A549 (cell line): ENCODE data around the gene SPACA6. TPM values are rescaled to one million over a fixed set of nuclear protein-coding genes. Genes with fewer than 3 reads are reported as not detected.

Experiments
- ATAC-seq, 2 experiments: fragments of 200-7000 bp in 1 of 2; fragments of >200 bp in 1 of 2; cut with Nextera tagmentation in 1 of 2; cut with Tn5 transposase in 1 of 2; 3 replicates each; pipeline versions ENCODE4 v1.8.0 to v1.9.1; 2018 to 2020; ENCODE audit warnings: mild to moderate bottlenecking in 1 of 2, moderate library complexity in 1 of 2
- CTCF ChIA-PET: fragments of 300-600 bp; sonication (Branson Sonifier 250); formaldehyde crosslinking; extraction: SDS; loops from one replicate; lab custom pipeline; 2021; ENCODE audit warnings: antibody characterized with exemption, inconsistent platforms; lab: Yijun Ruan, JAX
- POLR2A ChIA-PET: fragments of 350-600 bp; formaldehyde crosslinking; extraction: SDS; loops from one replicate; lab custom pipeline; 2021; ENCODE audit warnings: antibody characterized with exemption, inconsistent platforms; lab: Yijun Ruan, JAX
- DNase-seq, 2 experiments: peaks; one replicate each; pipeline versions ENCODE4 v3.0.0 to v3.0.0-alpha.2; 2011 to 2016; ENCODE audit warnings: low read depth in 1 of 2, low spot score in 1 of 2
- FAIRE-seq: peaks from 2 replicates; lab custom pipeline; 2011; peaks lifted over from hg19 to GRCh38; lab: Jason Lieb, UNC
- H3K27ac ChIP-seq, 2 experiments: fragments of >200 bp; sonication (Bioruptor Twin); formaldehyde crosslinking; 3 replicates each; pipeline ENCODE4 v1.5.1; 2016 to 2017
- H3K4me1 ChIP-seq: fragments of >200 bp; sonication (Bioruptor Twin); formaldehyde crosslinking; 3 replicates; pipeline ENCODE4 v1.6.1; 2016
- H3K4me2 ChIP-seq: fragments of >200 bp; sonication (Bioruptor Twin); formaldehyde crosslinking; 3 replicates; pipeline ENCODE4 v1.6.1; 2016
- H3K4me3 ChIP-seq: fragments of >200 bp; sonication (Bioruptor Twin); formaldehyde crosslinking; 3 replicates; pipeline ENCODE4 v1.5.1; 2016
- H3K9me3 ChIP-seq: fragments of >200 bp; sonication (Bioruptor Twin); formaldehyde crosslinking; 3 replicates; pipeline ENCODE4 v1.6.1; 2016
- ATOH8 ChIP-seq: fragments of 250-450 bp; sonication (Bioruptor Pico); IDR thresholded peaks from 2 replicates; pipeline ENCODE4 v1.5.0; 2020; ENCODE audit warnings: low read depth, mild to moderate bottlenecking, moderate library complexity
- BCL3 ChIP-seq: fragments of >200 bp; sonication (Bioruptor Twin); formaldehyde crosslinking; IDR thresholded peaks from 3 replicates; pipeline ENCODE4 v1.6.1; 2016
- BHLHE40 ChIP-seq: IDR thresholded peaks from 2 replicates; pipeline ENCODE4 v1.6.1; 2012; ENCODE audit warnings: low read depth, low read length, inconsistent platforms
- CHD2 ChIP-seq: fragments of 150-350 bp; IDR thresholded peaks from 2 replicates; pipeline ENCODE4 v1.6.1; 2014; ENCODE audit warnings: low read length; ENCODE audit not compliant: partially characterized antibody
- CTCF ChIP-seq: fragments of >200 bp; sonication (Bioruptor Twin); formaldehyde crosslinking; IDR thresholded peaks from 3 replicates; pipeline ENCODE4 v1.5.1; 2016
- E2F6 ChIP-seq: IDR thresholded peaks from 2 replicates; pipeline ENCODE4 v1.6.1; 2012; ENCODE audit warnings: low read depth, borderline replicate concordance
- EHMT2 ChIP-seq: fragments of 200-600 bp; sonication (generic); IDR thresholded peaks from 2 replicates; pipeline ENCODE4 v1.6.1; 2016; ENCODE audit warnings: antibody characterized with exemption, low read depth, mild to moderate bottlenecking, moderate library complexity
- EP300 ChIP-seq, 2 experiments: fragments of >200 bp; sonication (Bioruptor Twin); formaldehyde crosslinking; IDR thresholded peaks; 2 replicates in 1 of 2; 3 replicates in 1 of 2; pipeline ENCODE4 v1.6.1; 2016 to 2017
- FOSB ChIP-seq: fragments of 250-450 bp; sonication (Bioruptor Pico); IDR thresholded peaks from 2 replicates; pipeline ENCODE4 v1.5.0; 2020; ENCODE audit warnings: mild to moderate bottlenecking, moderate library complexity
- FOSL2 ChIP-seq, 2 experiments: fragments of 450-650 bp in 1 of 2; fragments of >200 bp in 1 of 2; sonication (Bioruptor Twin) in 1 of 2; formaldehyde crosslinking; IDR thresholded peaks; 2 replicates each; pipeline versions ENCODE4 v1.5.0 to v1.6.1; 2016 to 2020; ENCODE audit warnings: mild to moderate bottlenecking in 1 of 2, moderate library complexity in 1 of 2
- FOXS1 ChIP-seq: fragments of 250-450 bp; sonication (Bioruptor Pico); IDR thresholded peaks from 2 replicates; pipeline ENCODE4 v1.5.0; 2020; ENCODE audit warnings: mild to moderate bottlenecking, moderate library complexity
- GATA3 ChIP-seq: IDR thresholded peaks from 2 replicates; pipeline ENCODE4 v1.6.1; 2012; ENCODE audit warnings: borderline replicate concordance
- HES2 ChIP-seq: fragments of >200 bp; sonication (Bioruptor Twin); formaldehyde crosslinking; IDR thresholded peaks from 2 replicates; pipeline ENCODE4 v1.6.1; 2016
- HMGXB4 ChIP-seq: fragments of 250-450 bp; sonication (Bioruptor Pico); IDR thresholded peaks from 2 replicates; pipeline ENCODE4 v1.5.0; 2021; ENCODE audit warnings: mild to moderate bottlenecking, moderate library complexity, borderline replicate concordance
- HOXA7 ChIP-seq: fragments of 250-450 bp; sonication (Bioruptor Pico); IDR thresholded peaks from 2 replicates; pipeline ENCODE4 v1.5.0; 2020; ENCODE audit warnings: mild to moderate bottlenecking, moderate library complexity
- HOXB5 ChIP-seq: fragments of 250-450 bp; sonication (Bioruptor Pico); IDR thresholded peaks from 2 replicates; pipeline ENCODE4 v1.5.0; 2020; ENCODE audit warnings: mild to moderate bottlenecking, moderate library complexity
- MAFK ChIP-seq: fragments of 450-650 bp; IDR thresholded peaks from 2 replicates; pipeline ENCODE4 v1.6.1; 2014; ENCODE audit not compliant: partially characterized antibody
- MAZ ChIP-seq: fragments of 150-350 bp; IDR thresholded peaks from 2 replicates; pipeline ENCODE4 v1.6.1; 2014; ENCODE audit warnings: antibody characterized with exemption, low read depth, low read length, borderline replicate concordance
- NFE2L2 ChIP-seq: fragments of 150-350 bp; conservative IDR thresholded peaks from 2 replicates; pipeline ENCODE4 v1.6.1; 2014; ENCODE audit warnings: low read length
- NPAS2 ChIP-seq: fragments of 250-450 bp; sonication (Bioruptor Pico); IDR thresholded peaks from 2 replicates; pipeline ENCODE4 v1.8.0; 2022; ENCODE audit warnings: mild to moderate bottlenecking, moderate library complexity, borderline replicate concordance
- NR3C1 ChIP-seq: fragments of >200 bp; sonication (Bioruptor Twin); formaldehyde crosslinking; IDR thresholded peaks from 3 replicates; pipeline ENCODE4 v1.6.1; 2017
- POLR2A ChIP-seq: IDR thresholded peaks from 2 replicates; pipeline ENCODE4 v1.6.1; 2012; ENCODE audit warnings: mild to moderate bottlenecking, low read length
- POLR2AphosphoS2 ChIP-seq: conservative IDR thresholded peaks from 2 replicates; pipeline ENCODE4 v1.6.1; 2012; ENCODE audit warnings: low read length, improper control_type of control experiment, inconsistent platforms
- RCOR1 ChIP-seq: fragments of 150-350 bp; IDR thresholded peaks from 2 replicates; pipeline ENCODE4 v1.6.1; 2014; ENCODE audit warnings: antibody characterized with exemption, low read length, low read depth
- RFX5 ChIP-seq: fragments of 450-650 bp; IDR thresholded peaks from 2 replicates; pipeline ENCODE4 v1.7.1; 2014; ENCODE audit warnings: antibody characterized with exemption, mild to moderate bottlenecking, moderate library complexity
- SREBF2 ChIP-seq: fragments of 450-650 bp; IDR thresholded peaks from 2 replicates; pipeline ENCODE4 v1.6.1; 2014; ENCODE audit warnings: mild to moderate bottlenecking, moderate library complexity
- TFCP2L1 ChIP-seq: fragments of 250-450 bp; sonication (Bioruptor Pico); IDR thresholded peaks from 2 replicates; pipeline ENCODE4 v1.5.0; 2021; ENCODE audit warnings: mild to moderate bottlenecking
- ZC3H11A ChIP-seq: fragments of 450-650 bp; IDR thresholded peaks from 2 replicates; pipeline ENCODE4 v1.6.1; 2014; ENCODE audit warnings: antibody characterized with exemption, mild to moderate bottlenecking
- ZFP36 ChIP-seq: fragments of 450-650 bp; IDR thresholded peaks from 2 replicates; pipeline ENCODE4 v1.6.1; 2014; ENCODE audit warnings: borderline replicate concordance; ENCODE audit not compliant: partially characterized antibody
- ZSCAN20 ChIP-seq: fragments of 250-450 bp; sonication (Bioruptor Pico); IDR thresholded peaks from 2 replicates; pipeline ENCODE4 v1.8.0; 2022; ENCODE audit warnings: mild to moderate bottlenecking, moderate library complexity
- WGBS: methylation state at CpG from one replicate; pipeline ENCODE4 v1.1.6; 2017; ENCODE audit errors: missing lambda C conversion rate; 5-methylcytosine and 5-hydroxymethylcytosine counted together
- polyA plus RNA-seq, 4 experiments: library from polyadenylated mRNA; depleted of rRNA in 3 of 4; stranded (reverse); fragments of >200 nt; fragmentation: RNase III in 1 of 4; extraction: RNeasy Plus Mini Kit Qiagen cat#74134 plus additional on column Dnase treatment in 1 of 4; gene quantifications; 2 replicates in 3 of 4; 3 replicates in 1 of 4; pipeline ENCODE4 v1.2.3, GENCODE V29; 2011 to 2017

The SPACA6 gene
- polyA plus RNA-seq, 2 of the 4 experiments (the other 2 are of a cell fraction) = 9.5 to 36.4 TPM

GRCh38 chr19:51706296-51706695 is 13.2 kb downstream of the SPACA6 start:
- POLR2A ChIA-PET = no interaction called here
- FAIRE-seq (no peak), ATAC-seq (no peak), DNase-seq (no peak)
- WGBS = 96% methylated on average over 4 of the region's 4 CpGs
- CTCF ChIA-PET = interaction anchor here (1.5 kb wide), 1 partner anchor 72 kb away, joined by 5 read pairs; no protein-coding TSS in a partner anchor
- H3K27ac ChIP-seq = no peak overlapping the region
- no peak for TF ChIP-seq NFE2L2
- no peak for TF ChIP-seq NR3C1
- TF ChIP-seq NPAS2 = no peak
- no peak for TF ChIP-seq E2F6
- no peak for TF ChIP-seq ZSCAN20 (CRISPR knock-in tag)
- no peak for TF ChIP-seq FOSL2 (IDR thresholded peaks at IDR 0.05)
- TF ChIP-seq FOSL2 (CRISPR knock-in tag; IDR thresholded peaks at IDR 0.05) = no peak
- TF ChIP-seq CTCF = no peak
- no peak for TF ChIP-seq MAZ
- no peak for TF ChIP-seq CHD2
- TF ChIP-seq HOXB5 (CRISPR knock-in tag) = no peak
- TF ChIP-seq RFX5 = no peak
- TF ChIP-seq HES2 = no peak
- TF ChIP-seq SREBF2 = no peak
- TF ChIP-seq RCOR1 = no peak
- no peak for TF ChIP-seq GATA3
- no peak for TF ChIP-seq BHLHE40
- TF ChIP-seq FOSB (CRISPR knock-in tag) = no peak
- no peak for TF ChIP-seq MAFK
- no peak for TF ChIP-seq HOXA7 (CRISPR knock-in tag)
- no peak for TF ChIP-seq ZFP36
- H3K4me1 ChIP-seq = peaks cover 23% of the 10 kb centered on the region; the same call in 2 of the 3 replicates
- H3K4me2 ChIP-seq = no peak overlapping the region
- no peak overlapping the region for H3K4me3 ChIP-seq
- H3K9me3 ChIP-seq = no peaks in the 10 kb centered on the region

GRCh38 chr19:51706885-51707284 is 13.8 kb downstream of the SPACA6 start:
- Histone ChIP-seq H3K4me3 (no peak overlapping the region), H3K9me3 (no peaks in the 10 kb centered on the region), H3K4me2 (no peak overlapping the region), H3K4me1 (peaks cover 22% of the 10 kb centered on the region; the same call in 2 of the 3 replicates), H3K27ac (no peak overlapping the region)
- ATAC-seq = no peak
- DNase-seq = no peak
- POLR2A ChIA-PET = no interaction called here
- FAIRE-seq = no peak
- 95% methylated on average over 3 of the region's 3 CpGs for WGBS
- CTCF ChIA-PET = interaction anchor here (0.9 to 1.9 kb wide), 3 partner anchors 13 to 71 kb away, joined by 4 to 5 read pairs (median 5); no protein-coding TSS in a partner anchor
- TF ChIP-seq TFCP2L1 (CRISPR knock-in tag) (no peak), EHMT2 (no peak), MAFK (peak; percentile 84), ZC3H11A (no peak), FOXS1 (no peak), RCOR1 (no peak), POLR2AphosphoS2 (0 out of 2 replicates have a peak, but pooled peaks have one; percentile 39), POLR2A (no peak), ZFP36 (no peak), SREBF2 (no peak), ATOH8 (CRISPR knock-in tag) (no peak), EP300 (IDR thresholded peaks at IDR 0.05) (no peak), BCL3 (no peak), FOSL2 (IDR thresholded peaks at IDR 0.05) (no peak), FOSL2 (CRISPR knock-in tag; IDR thresholded peaks at IDR 0.05) (no peak), HMGXB4 (CRISPR knock-in tag) (no peak)
